ENCODE results near the gene SIX4. TPM values are rescaled to one million over a fixed set of nuclear protein-coding genes. Genes with fewer than 3 reads are reported as not detected.

SIX4 gene
- total RNA-seq, 1 donor = 14.7 TPM

GRCh38 chr14:60710494-60710893 is 13.7 kb downstream of the SIX4 start:
- no peak for DNase-seq (ENCODE audit: low read depth)
- no peak overlapping the region for H3K4me3 ChIP-seq (ENCODE audit: low read depth, low read length)
- TF ChIP-seq CTCF (IDR thresholded peaks at IDR 0.05; ENCODE audit: insufficient read depth, low read depth, low read length) = no peak

- no peak for DNase-seq (ENCODE audit: low read depth)
- H3K4me3 ChIP-seq (ENCODE audit: low read depth, low read length) = no peak overlapping the region
- TF ChIP-seq CTCF (IDR thresholded peaks at IDR 0.05; ENCODE audit: insufficient read depth, low read depth, low read length) = no peak
These were observed 16.3 kb downstream of the SIX4 start for GRCh38 chr14:60707858-60708257.

- no peak for DNase-seq (ENCODE audit: low read depth)
- no peak overlapping the region for H3K4me3 ChIP-seq (ENCODE audit: low read depth, low read length)
- TF ChIP-seq CTCF (IDR thresholded peaks at IDR 0.05; ENCODE audit: insufficient read depth, low read depth, low read length) = no peak
These were observed 19.1 kb downstream of the SIX4 start for GRCh38 chr14:60705100-60705499.

- no peak for DNase-seq (ENCODE audit: low read depth)
- H3K4me3 ChIP-seq (ENCODE audit: low read depth, low read length) = no peak overlapping the region
- TF ChIP-seq CTCF (IDR thresholded peaks at IDR 0.05; ENCODE audit: insufficient read depth, low read depth, low read length) = no peak
These were observed 23.6 kb downstream of the SIX4 start for GRCh38 chr14:60700598-60700997.

GRCh38 chr14:60695327-60695726 is 28.8 kb downstream of the SIX4 start:
- no peak for TF ChIP-seq CTCF (IDR thresholded peaks at IDR 0.05; ENCODE audit: insufficient read depth, low read depth, low read length)
- H3K4me3 ChIP-seq (ENCODE audit: low read depth, low read length) = no peak overlapping the region
- DNase-seq (ENCODE audit: low read depth) = no peak

- DNase-seq (ENCODE audit: low read depth) = no peak
- no peak overlapping the region for H3K4me3 ChIP-seq (ENCODE audit: low read depth, low read length)
- no peak for TF ChIP-seq CTCF (IDR thresholded peaks at IDR 0.05; ENCODE audit: insufficient read depth, low read depth, low read length)
These were observed 32.6 kb downstream of the SIX4 start for GRCh38 chr14:60691383-60692113.

GRCh38 chr14:60686865-60687264 is 37.3 kb downstream of the SIX4 start:
- no peak for DNase-seq (ENCODE audit: low read depth)
- H3K4me3 ChIP-seq (ENCODE audit: low read depth, low read length) = no peak overlapping the region
- no peak for TF ChIP-seq CTCF (IDR thresholded peaks at IDR 0.05; ENCODE audit: insufficient read depth, low read depth, low read length)

Measured in fibroblast of villous mesenchyme (primary cell).